ENCODE results near the gene ELK3. TPM values are rescaled to one million over a fixed set of nuclear protein-coding genes. Genes with fewer than 3 reads are reported as not detected.

Gene ELK3
- total RNA-seq, 4 donors from 2014 or later = 8.4 to 12.9 (median 9.5) TPM

- no peak overlapping the region for H3K4me3 ChIP-seq (ENCODE audit: low read depth, poor library complexity, severe bottlenecking)
- peak in 1 of 2 donors; percentile 68 for DNase-seq (ENCODE audit: low spot score in 2 of 2)
- intact Hi-C loops (cut with DNase I; ENCODE audit: low total_unique reads) = no loop called here
- WGBS, 2 donors = 77 to 82% methylated on average over 16 of the region's 16 CpGs
- TF ChIP-seq POLR2A (IDR thresholded peaks at IDR 0.05) = no peak
- TF ChIP-seq CTCF (IDR thresholded peaks at IDR 0.05) = no peak
Observed at GRCh38 chr12:96223411-96224218, 29.4 kb downstream of the ELK3 start.

- 88 to 91% methylated on average over 8 of the region's 8 CpGs for WGBS, 2 donors
- DNase-seq (ENCODE audit: low spot score in 2 of 2) = no peak
- TF ChIP-seq CTCF (IDR thresholded peaks at IDR 0.05) (no peak), POLR2A (IDR thresholded peaks at IDR 0.05) (no peak)
- intact Hi-C loops (cut with DNase I; ENCODE audit: low total_unique reads) = no loop called here
- H3K4me3 ChIP-seq (ENCODE audit: low read depth, poor library complexity, severe bottlenecking) = no peak overlapping the region
Observed at GRCh38 chr12:96224219-96224615, 30.0 kb downstream of the ELK3 start.

GRCh38 chr12:96225044-96225855 is 31.1 kb downstream of the ELK3 start:
- no peak for TF ChIP-seq POLR2A (IDR thresholded peaks at IDR 0.05)
- TF ChIP-seq CTCF (IDR thresholded peaks at IDR 0.05) = no peak
- intact Hi-C loops (cut with DNase I; ENCODE audit: low total_unique reads) = no loop called here
- H3K4me3 ChIP-seq (ENCODE audit: low read depth, poor library complexity, severe bottlenecking) = no peak overlapping the region
- WGBS, 2 donors = 53 to 57% methylated on average over 7 of the region's 7 CpGs
- peak in 1 of 2 donors; percentile 79 for DNase-seq (ENCODE audit: low spot score in 2 of 2)

- intact Hi-C loops (cut with DNase I; ENCODE audit: low total_unique reads) = no loop called here
- WGBS, 2 donors = 69 to 92% methylated on average over 1 of the region's 1 CpG
- TF ChIP-seq POLR2A (IDR thresholded peaks at IDR 0.05) (no peak), CTCF (IDR thresholded peaks at IDR 0.05) (no peak)
- H3K4me3 ChIP-seq (ENCODE audit: low read depth, poor library complexity, severe bottlenecking) = no peak overlapping the region
- peak in 1 of 2 donors; percentile 29 for DNase-seq (ENCODE audit: low spot score in 2 of 2)
Observed at GRCh38 chr12:96225994-96226399, 31.8 kb downstream of the ELK3 start.

GRCh38 chr12:96226401-96226800 is 32.2 kb downstream of the ELK3 start:
- TF ChIP-seq POLR2A (IDR thresholded peaks at IDR 0.05) (no peak), CTCF (IDR thresholded peaks at IDR 0.05) (no peak)
- H3K4me3 ChIP-seq (ENCODE audit: low read depth, poor library complexity, severe bottlenecking) = no peak overlapping the region
- intact Hi-C loops (cut with DNase I; ENCODE audit: low total_unique reads) = no loop called here
- peak in 1 of 2 donors; percentile 34 for DNase-seq (ENCODE audit: low spot score in 2 of 2)
- WGBS, 2 donors = 95 to 98% methylated on average over 4 of the region's 4 CpGs

Data from lower leg skin (tissue), 4 donors.